A549 (cell line): Measurements from ENCODE around the gene ZNF90.

Experiments used
- EP300 ChIP-seq, 2 experiments: fragments of >200 bp; sonication (Bioruptor Twin); formaldehyde crosslinking; IDR thresholded peaks; 2 replicates in 1 of 2; 3 replicates in 1 of 2; pipeline ENCODE4 v1.6.1; 2016 to 2017
- FOSL2 ChIP-seq, 2 experiments: fragments of 450-650 bp in 1 of 2; fragments of >200 bp in 1 of 2; sonication (Bioruptor Twin) in 1 of 2; formaldehyde crosslinking; IDR thresholded peaks; 2 replicates each; pipeline versions ENCODE4 v1.5.0 to v1.6.1; 2016 to 2020; ENCODE audit warnings: mild to moderate bottlenecking in 1 of 2, moderate library complexity in 1 of 2
- KDM1A ChIP-seq: fragments of 200-600 bp; sonication (generic); IDR thresholded peaks from 2 replicates; pipeline ENCODE4 v1.6.1; 2016; ENCODE audit warnings: low read depth, mild to moderate bottlenecking
- POLR2A ChIP-seq: IDR thresholded peaks from 2 replicates; pipeline ENCODE4 v1.6.1; 2012; ENCODE audit warnings: mild to moderate bottlenecking, low read length
- RAD21 ChIP-seq, 2 experiments: fragments of >200 bp in 1 of 2; sonication (Bioruptor Twin) in 1 of 2; formaldehyde crosslinking in 1 of 2; IDR thresholded peaks in 1 of 2; conservative IDR thresholded peaks in 1 of 2; 2 replicates in 1 of 2; 3 replicates in 1 of 2; pipeline ENCODE4 v1.6.1; 2012 to 2018; ENCODE audit warnings: inconsistent platforms in 1 of 2
- RCOR1 ChIP-seq: fragments of 150-350 bp; IDR thresholded peaks from 2 replicates; pipeline ENCODE4 v1.6.1; 2014; ENCODE audit warnings: antibody characterized with exemption, low read length, low read depth
- ZFP36 ChIP-seq: fragments of 450-650 bp; IDR thresholded peaks from 2 replicates; pipeline ENCODE4 v1.6.1; 2014; ENCODE audit warnings: borderline replicate concordance; ENCODE audit not compliant: partially characterized antibody

- no peak for TF ChIP-seq KDM1A
- TF ChIP-seq RAD21 (conservative IDR thresholded peaks at IDR 0.05 in 1 of 2, IDR thresholded peaks at IDR 0.05 in 1 of 2): no peak
- TF ChIP-seq EP300 (IDR thresholded peaks at IDR 0.05): no peak
- no peak for TF ChIP-seq FOSL2 (IDR thresholded peaks at IDR 0.05)
- no peak for TF ChIP-seq FOSL2 (CRISPR knock-in tag; IDR thresholded peaks at IDR 0.05)
- TF ChIP-seq RCOR1: no peak
- TF ChIP-seq ZFP36: no peak
- TF ChIP-seq POLR2A: no peak
Observed at GRCh38 chr19:20070691-20071090, 7.1 kb upstream of the ZNF90 start.
